H1 (cell line): ENCODE data around the gene LRP1. TPM values are rescaled to one million over a fixed set of nuclear protein-coding genes. Genes with fewer than 3 reads are reported as not detected.

Experiments used
- CTCF ChIA-PET: fragments of 300-600 bp; sonication (Branson Sonifier 250); formaldehyde crosslinking; loops from one replicate; lab custom pipeline; 2021; ENCODE audit not compliant: partially characterized antibody; lab: Charles Lee
- POLR2A ChIA-PET: fragments of 300-600 bp; sonication (Branson Sonifier 250); formaldehyde crosslinking; loops from one replicate; lab custom pipeline; 2021; ENCODE audit warnings: inconsistent platforms; ENCODE audit not compliant: partially characterized antibody; lab: Charles Lee
- DNase-seq, 2 experiments: peaks; one replicate each; pipeline versions ENCODE4 v3.0.0 to v3.0.0-alpha.2; 2010 to 2022; ENCODE audit warnings: low spot score in 2 of 2, low read depth in 1 of 2, mixed read lengths in 1 of 2
- FAIRE-seq: peaks from 2 replicates; lab custom pipeline; 2011; peaks lifted over from hg19 to GRCh38; lab: Jason Lieb, UNC
- H2AFZ ChIP-seq: 2 replicates; pipeline ENCODE4 v1.8.1; 2012; ENCODE audit warnings: low read length, inconsistent platforms
- H2AK5ac ChIP-seq: 2 replicates; pipeline ENCODE4 v1.6.1; 2013; ENCODE audit warnings: low read depth, low read length
- H2BK120ac ChIP-seq: replicated peaks from 2 replicates; pipeline ENCODE3; 2013; ENCODE audit warnings: low read depth, low read length, inconsistent platforms
- H2BK12ac ChIP-seq: 2 replicates; pipeline ENCODE4 v1.6.1; 2013; ENCODE audit warnings: low read depth, low read length
- H2BK15ac ChIP-seq: 2 replicates; pipeline ENCODE4 v1.6.1; 2013; ENCODE audit warnings: low read length
- H2BK20ac ChIP-seq: 2 replicates; pipeline ENCODE4 v1.6.1; 2013; ENCODE audit warnings: low read length
- H2BK5ac ChIP-seq: 2 replicates; pipeline ENCODE4 v1.6.1; 2013; ENCODE audit warnings: low read depth, low read length
- H3K14ac ChIP-seq: 2 replicates; pipeline ENCODE4 v1.6.1; 2013; ENCODE audit warnings: inconsistent platforms; ENCODE audit not compliant: insufficient read length
- H3K18ac ChIP-seq: 2 replicates; pipeline ENCODE4 v1.6.1; 2013; ENCODE audit warnings: low read length; ENCODE audit errors: extremely low read depth
- H3K23ac ChIP-seq: 2 replicates; pipeline ENCODE4 v1.6.1; 2013; ENCODE audit warnings: inconsistent platforms; ENCODE audit not compliant: insufficient read length
- H3K23me2 ChIP-seq: 2 replicates; pipeline ENCODE4 v1.6.1; 2013; ENCODE audit warnings: low read depth, low read length
- H3K27ac ChIP-seq: 2 replicates; pipeline ENCODE4 v1.6.1; 2011; ENCODE audit warnings: low read depth, low read length, inconsistent platforms
- H3K27me3 ChIP-seq, 4 experiments: replicated peaks in 1 of 4; 1 replicate in 1 of 4; 2 replicates in 3 of 4; pipeline versions ENCODE4 v1.6.1 to v1.8.1; 2011 to 2013; ENCODE audit warnings: low read length in 3 of 4, mild to moderate bottlenecking in 3 of 4, inconsistent platforms in 2 of 4, mixed read lengths in 2 of 4, moderate library complexity in 1 of 4; ENCODE audit not compliant: control insufficient read depth in 3 of 4, insufficient read depth in 3 of 4; ENCODE audit errors: extremely low read depth in 1 of 4
- H3K36me3 ChIP-seq, 4 experiments: 2 replicates each; pipeline versions ENCODE4 v1.6.1 to v1.8.1; 2011 to 2013; ENCODE audit warnings: mild to moderate bottlenecking in 4 of 4, low read length in 3 of 4, moderate library complexity in 2 of 4, control low read depth in 1 of 4, inconsistent platforms in 1 of 4; ENCODE audit not compliant: insufficient read depth in 4 of 4, control insufficient read depth in 2 of 4
- H3K4ac ChIP-seq: replicated peaks from 2 replicates; pipeline ENCODE3; 2013; ENCODE audit warnings: low read length, low read depth, mixed read lengths, inconsistent platforms; ENCODE audit not compliant: insufficient read length
- H3K4me1 ChIP-seq, 4 experiments: replicated peaks in 1 of 4; 1 replicate in 1 of 4; 2 replicates in 3 of 4; pipeline versions ENCODE4 v1.6.1 to v1.8.1; 2011 to 2013; ENCODE audit warnings: low read length in 3 of 4, inconsistent platforms in 2 of 4, mixed read lengths in 1 of 4; ENCODE audit not compliant: insufficient read depth in 4 of 4, control insufficient read depth in 3 of 4
- H3K4me2 ChIP-seq, 2 experiments: 2 replicates each; pipeline versions ENCODE4 v1.6.1 to v1.8.1; 2011 to 2013; ENCODE audit warnings: low read depth in 2 of 2, low read length in 2 of 2, control low read depth in 1 of 2, inconsistent platforms in 1 of 2, mild to moderate bottlenecking in 1 of 2; ENCODE audit not compliant: insufficient read depth in 1 of 2
- H3K4me3 ChIP-seq, 4 experiments: fragments of 200-600, 300-600 bp in 1 of 4; sonication (generic), shearing (Covaris generic), sonication (Bioruptor Twin) in 1 of 4; 2 replicates each; pipeline versions ENCODE4 v1.5.1 to v1.8.1; 2011 to 2016; ENCODE audit warnings: low read length in 4 of 4, low read depth in 3 of 4, control low read depth in 2 of 4, inconsistent platforms in 2 of 4, mild to moderate bottlenecking in 2 of 4, mixed read lengths in 1 of 4, moderate library complexity in 1 of 4; ENCODE audit not compliant: insufficient read depth in 2 of 4; ENCODE audit errors: extremely low read depth in 1 of 4
- H3K56ac ChIP-seq: replicated peaks from 2 replicates; pipeline ENCODE3; 2013; ENCODE audit warnings: low read depth, mild to moderate bottlenecking, mixed read lengths, low read length, inconsistent platforms; ENCODE audit not compliant: insufficient read length
- H3K79me1 ChIP-seq: 2 replicates; pipeline ENCODE4 v1.6.1; 2013; ENCODE audit warnings: low read depth, low read length, control low read depth
- H3K79me2 ChIP-seq, 2 experiments: 2 replicates each; pipeline versions ENCODE4 v1.6.1 to v1.8.1; 2012 to 2013; ENCODE audit warnings: low read length in 2 of 2, mild to moderate bottlenecking in 2 of 2, inconsistent platforms in 1 of 2; ENCODE audit not compliant: insufficient read depth in 2 of 2, control insufficient read depth in 1 of 2
- H3K9ac ChIP-seq, 4 experiments: replicated peaks in 1 of 4; 1 replicate in 1 of 4; 2 replicates in 3 of 4; pipeline versions ENCODE4 v1.6.1 to v1.8.1; 2011 to 2013; ENCODE audit warnings: low read depth in 3 of 4, low read length in 3 of 4, control low read depth in 2 of 4, mild to moderate bottlenecking in 2 of 4, moderate library complexity in 2 of 4, inconsistent platforms in 1 of 4; ENCODE audit errors: extremely low read depth in 1 of 4
- H3K9me3 ChIP-seq, 2 experiments: 2 replicates each; pipeline versions ENCODE4 v1.6.1 to v1.8.1; 2012 to 2013; ENCODE audit warnings: mild to moderate bottlenecking in 2 of 2, moderate library complexity in 2 of 2, control low read depth in 1 of 2, inconsistent platforms in 1 of 2, low read depth in 1 of 2, low read length in 1 of 2, mixed read lengths in 1 of 2; ENCODE audit not compliant: insufficient read depth in 2 of 2
- H4K20me1 ChIP-seq, 2 experiments: replicated peaks in 1 of 2; 2 replicates each; pipeline versions ENCODE3 to v1.8.1; 2011 to 2013; ENCODE audit warnings: inconsistent platforms in 2 of 2, low read length in 2 of 2, mild to moderate bottlenecking in 1 of 2; ENCODE audit not compliant: insufficient read depth in 2 of 2, control insufficient read depth in 1 of 2
- H4K5ac ChIP-seq: 2 replicates; pipeline ENCODE4 v1.6.1; 2013; ENCODE audit warnings: low read length, low read depth, mixed read lengths, inconsistent platforms; ENCODE audit not compliant: insufficient read length
- H4K8ac ChIP-seq: 2 replicates; pipeline ENCODE4 v1.8.0; 2013; ENCODE audit warnings: mild to moderate bottlenecking, moderate library complexity, low read length, inconsistent platforms; ENCODE audit not compliant: insufficient read depth; ENCODE audit errors: extremely low read depth
- H4K91ac ChIP-seq: replicated peaks from 2 replicates; pipeline ENCODE3; 2013; ENCODE audit warnings: low read length, mixed read lengths, inconsistent platforms; ENCODE audit not compliant: insufficient read length
- ASH2L ChIP-seq: fragments of 200-600, 300-600 bp; sonication (generic); IDR thresholded peaks from one replicate; pipeline ENCODE4 v1.7.1; 2017; ENCODE audit warnings: low read length
- CTBP2 ChIP-seq: IDR thresholded peaks from 2 replicates; pipeline ENCODE4 v1.7.0; 2011; ENCODE audit warnings: borderline replicate concordance, mild to moderate bottlenecking, moderate library complexity, mixed read lengths, low read length; ENCODE audit not compliant: insufficient read depth, insufficient read length
- GTF2F1 ChIP-seq: IDR thresholded peaks from 2 replicates; pipeline ENCODE4 v1.6.1; 2012; ENCODE audit warnings: low read depth, low read length, improper control_type of control experiment, borderline replicate concordance
- MAFK ChIP-seq: IDR thresholded peaks from 2 replicates; pipeline ENCODE4 v1.6.1; 2012; ENCODE audit warnings: low read depth, mild to moderate bottlenecking, improper control_type of control experiment, low read length
- PHF8 ChIP-seq: fragments of 200-600 bp; sonication (generic); conservative IDR thresholded peaks from 2 replicates; pipeline ENCODE4 v1.7.1; 2012; ENCODE audit warnings: low read depth, mild to moderate bottlenecking, inconsistent platforms, low read length, moderate library complexity
- POU5F1 ChIP-seq: IDR thresholded peaks from 2 replicates; pipeline ENCODE4 v1.6.1; 2011; ENCODE audit warnings: low read depth, mild to moderate bottlenecking, low read length, moderate library complexity
- RAD21 ChIP-seq, 2 experiments: IDR thresholded peaks in 1 of 2; conservative IDR thresholded peaks in 1 of 2; 2 replicates each; pipeline ENCODE4 v1.6.1; 2011; ENCODE audit warnings: low read depth in 2 of 2, low read length in 2 of 2, improper control_type of control experiment in 1 of 2, inconsistent platforms in 1 of 2, mild to moderate bottlenecking in 1 of 2, moderate library complexity in 1 of 2
- RNF2 ChIP-seq: fragments of 200-900, 300-1000 bp; sonication (generic); IDR thresholded peaks from 2 replicates; pipeline ENCODE4 v1.7.1; 2016; ENCODE audit warnings: borderline replicate concordance, low read depth, mild to moderate bottlenecking, antibody characterized with exemption, low read length; ENCODE audit not compliant: poor library complexity, severe bottlenecking; ENCODE audit errors: missing control alignments
- SP4 ChIP-seq: IDR thresholded peaks from 2 replicates; pipeline ENCODE4 v1.6.1; 2012; ENCODE audit warnings: low read length, inconsistent platforms
- SUZ12 ChIP-seq: fragments of 200-600 bp; sonication (generic); IDR thresholded peaks from 2 replicates; pipeline ENCODE4 v1.6.1; 2012; ENCODE audit warnings: mild to moderate bottlenecking, inconsistent platforms, low read length, moderate library complexity, mixed read lengths
- TCF12 ChIP-seq: IDR thresholded peaks from 2 replicates; pipeline ENCODE4 v1.6.1; 2011; ENCODE audit warnings: low read depth, mild to moderate bottlenecking, low read length
- WGBS, 2 experiments: shearing (Covaris generic) in 1 of 2; methylation state at CpG; one replicate each; pipeline versions ENCODE4 v1.1.6 to v1.1.7; 2013 to 2015; ENCODE audit warnings: low lambda C conversion rate in 2 of 2, mixed read lengths in 2 of 2, inconsistent platforms in 1 of 2, low coverage in 1 of 2, missing lambda C conversion rate in 1 of 2; ENCODE audit not compliant: insufficient replicate concordance in 2 of 2, insufficient coverage in 1 of 2, insufficient read length in 1 of 2; ENCODE audit errors: extremely low coverage in 1 of 2, missing lambda C conversion rate in 1 of 2; 5-methylcytosine and 5-hydroxymethylcytosine counted together
- polyA plus RNA-seq, 7 experiments: library from polyadenylated mRNA; depleted of rRNA in 3 of 7; stranded (reverse) in 5 of 7; unstranded in 2 of 7; fragments of >200 nt in 5 of 7; fragments of 200-250 nt in 2 of 7; gene quantifications; 1 replicate in 5 of 7; 2 replicates in 1 of 7; 4 replicates in 1 of 7; pipeline versions ENCODE4 v1.2.1 to v1.2.3, GENCODE V29; 2011 to 2013; ENCODE audit warnings: missing spikeins in 2 of 7, mixed read lengths in 2 of 7
- total RNA-seq: library from RNA; stranded (reverse); fragmentation: NEBNext Ultra II Directional; extraction: Animal tissue kit (Norgen Biotek cat#: 25700); gene quantifications from 2 replicates; pipeline ENCODE4 v1.2.1, GENCODE V29; 2021
- TF ChIP-seq, protein P1 (sequence below): IDR thresholded peaks from 2 replicates; pipeline ENCODE4 v1.6.1; 2011; ENCODE audit warnings: low read length, improper control_type of control experiment

The LRP1 gene
- total and polyA plus RNA-seq, 2 of the 8 experiments (the other 6 are each of a cell fraction or from before 2014, with no cell fraction given) = 35.3 to 92.5 TPM

DNA sequence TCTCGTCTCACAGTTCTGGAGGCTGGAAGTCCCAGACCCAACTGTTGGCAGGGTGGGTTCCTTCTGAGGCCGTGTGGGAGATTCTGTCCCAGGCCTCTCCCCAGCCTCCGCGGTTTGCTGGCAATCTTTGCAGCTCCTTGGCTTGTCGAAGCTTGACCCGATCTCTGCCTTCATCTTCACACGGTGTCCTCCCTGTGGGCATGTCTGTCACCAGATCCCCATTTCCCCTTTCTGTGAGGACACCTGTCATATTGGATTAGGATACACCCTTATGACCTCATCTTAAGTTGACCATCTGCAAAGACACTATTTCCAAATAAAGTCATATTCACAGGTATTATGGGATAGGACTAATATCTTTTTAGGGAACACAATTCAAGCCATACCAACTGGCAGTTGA lies 41.7 kb downstream of the LRP1 start:
- CTCF ChIA-PET = interaction anchor here (1.4 to 21.9 kb wide), 7 partner anchors 13 to 57 kb away, joined by 3 to 389 read pairs (median 7); partner anchors contain the start of gene LRP1
- no peak for TF ChIP-seq POU5F1
- no peak for TF ChIP-seq RNF2
- TF ChIP-seq SUZ12 = no peak
- no peak for TF ChIP-seq TCF12
- no peak for TF ChIP-seq PHF8
- no peak for TF ChIP-seq MAFK
- TF ChIP-seq, protein P1, sequence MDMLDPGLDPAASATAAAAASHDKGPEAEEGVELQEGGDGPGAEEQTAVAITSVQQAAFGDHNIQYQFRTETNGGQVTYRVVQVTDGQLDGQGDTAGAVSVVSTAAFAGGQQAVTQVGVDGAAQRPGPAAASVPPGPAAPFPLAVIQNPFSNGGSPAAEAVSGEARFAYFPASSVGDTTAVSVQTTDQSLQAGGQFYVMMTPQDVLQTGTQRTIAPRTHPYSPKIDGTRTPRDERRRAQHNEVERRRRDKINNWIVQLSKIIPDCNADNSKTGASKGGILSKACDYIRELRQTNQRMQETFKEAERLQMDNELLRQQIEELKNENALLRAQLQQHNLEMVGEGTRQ = no peak
- TF ChIP-seq ASH2L = no peak
- TF ChIP-seq GTF2F1 = no peak
- TF ChIP-seq SP4 = no peak
- TF ChIP-seq CTBP2 = no peak
- TF ChIP-seq RAD21 (IDR thresholded peaks at IDR 0.05 in 1 of 2, conservative IDR thresholded peaks at IDR 0.05 in 1 of 2; ENCODE audit: low read depth in 2 of 2, low read length in 2 of 2) = no peak

More for the DNA sequence above, 41.7 kb downstream of the LRP1 start:
- Histone ChIP-seq H2BK15ac (no peak overlapping the region), H4K5ac (no peak overlapping the region), H2BK12ac (no peak overlapping the region), H3K9me3 (no peaks in the 10 kb centered on the region), H2BK120ac (no peak overlapping the region), H3K4me3 (no peak overlapping the region), H2AFZ (no peak overlapping the region), H3K36me3 (peaks cover 28 to 68% (median 51%) of the 10 kb centered on the region in 4 experiments), H3K14ac (no peak overlapping the region), H3K9ac (no peak overlapping the region), H2AK5ac (no peak overlapping the region), H3K27me3 (no peaks in the 10 kb centered on the region), H3K27ac (no peak overlapping the region), H4K91ac (no peak overlapping the region), H3K4me2 (no peak overlapping the region), H4K8ac (no peak overlapping the region), H2BK20ac (no peak overlapping the region), H3K4me1 (no peaks in the 10 kb centered on the region), H2BK5ac (no peak overlapping the region), H3K79me1 (no peaks in the 10 kb centered on the region; the same call in 1 of the 2 replicates), H3K79me2 (no peaks in the 10 kb centered on the region), H4K20me1 (peaks cover 0 to 6% of the 10 kb centered on the region in 2 experiments), H3K18ac (no peak overlapping the region), H3K23me2 (no peaks in the 10 kb centered on the region; the same call in 1 of the 2 replicates), H3K23ac (no peak overlapping the region), H3K4ac (no peak overlapping the region), H3K56ac (no peak overlapping the region)
- DNase-seq (no peak), FAIRE-seq (no peak)
- WGBS, 2 experiments = 95% methylated on average over 7 of the region's 7 CpGs; no CpG with 5 or more reads in 1 of the 2 experiments
- POLR2A ChIA-PET = interaction anchor here (0.9 to 9.9 kb wide), 9 partner anchors 9 to 43 kb away, joined by 3 to 91 read pairs (median 5); no protein-coding TSS in a partner anchor
